ENCODE data around the gene KRT6A.

- TF ChIP-seq, protein P1, sequence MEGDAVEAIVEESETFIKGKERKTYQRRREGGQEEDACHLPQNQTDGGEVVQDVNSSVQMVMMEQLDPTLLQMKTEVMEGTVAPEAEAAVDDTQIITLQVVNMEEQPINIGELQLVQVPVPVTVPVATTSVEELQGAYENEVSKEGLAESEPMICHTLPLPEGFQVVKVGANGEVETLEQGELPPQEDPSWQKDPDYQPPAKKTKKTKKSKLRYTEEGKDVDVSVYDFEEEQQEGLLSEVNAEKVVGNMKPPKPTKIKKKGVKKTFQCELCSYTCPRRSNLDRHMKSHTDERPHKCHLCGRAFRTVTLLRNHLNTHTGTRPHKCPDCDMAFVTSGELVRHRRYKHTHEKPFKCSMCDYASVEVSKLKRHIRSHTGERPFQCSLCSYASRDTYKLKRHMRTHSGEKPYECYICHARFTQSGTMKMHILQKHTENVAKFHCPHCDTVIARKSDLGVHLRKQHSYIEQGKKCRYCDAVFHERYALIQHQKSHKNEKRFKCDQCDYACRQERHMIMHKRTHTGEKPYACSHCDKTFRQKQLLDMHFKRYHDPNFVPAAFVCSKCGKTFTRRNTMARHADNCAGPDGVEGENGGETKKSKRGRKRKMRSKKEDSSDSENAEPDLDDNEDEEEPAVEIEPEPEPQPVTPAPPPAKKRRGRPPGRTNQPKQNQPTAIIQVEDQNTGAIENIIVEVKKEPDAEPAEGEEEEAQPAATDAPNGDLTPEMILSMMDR (conservative IDR thresholded peaks at IDR 0.05; ENCODE audit: low read depth, low read length), result no peak
- TF ChIP-seq EZH2 (IDR thresholded peaks at IDR 0.05; ENCODE audit: borderline replicate concordance, low read depth, low read length, poor library complexity, severe bottlenecking), result no peak
These were observed 46.6 kb downstream of the KRT6A start for GRCh38 chr12:52446367-52447045.

All from A673 (cell line).